ENCODE measurements around the gene NCOA7. TPM values are rescaled to one million over a fixed set of nuclear protein-coding genes. Genes with fewer than 3 reads are reported as not detected.
A peak's percentile ranks its signal among the peaks of the same experiment; 100 is the strongest.

NCOA7 gene
- total RNA-seq, 4 donors from 2014 or later = 18.1 to 31.4 (median 26.7) TPM

GRCh38 chr6:125753937-125754259 lies 36.9 kb upstream of the NCOA7 start:
- Histone ChIP-seq H3K36me3 (peaks cover 0 to under 1% of the 10 kb centered on the region in 2 donors), H3K27ac (no peak overlapping the region), H3K4me1 (peaks cover 0 to 17% (median 3%) of the 10 kb centered on the region in 3 donors), H3K27me3 (peaks cover 73% of the 10 kb centered on the region), H3K4me3 (no peak overlapping the region), H3K9me3 (no peaks in the 10 kb centered on the region)
- TF ChIP-seq EP300 (IDR thresholded peaks at IDR 0.05) (no peak), POLR2A (IDR thresholded peaks at IDR 0.05) (no peak), POLR2AphosphoS5 (IDR thresholded peaks at IDR 0.05) (no peak), CTCF (IDR thresholded peaks at IDR 0.05) (no peak)
- ATAC-seq = no peak

- no peak overlapping the region for H3K4me3 ChIP-seq
- ATAC-seq = no peak
- WGBS, 2 donors (ENCODE audit: low coverage in 1 of 2) = 25 to 52% methylated on average over 2 of the region's 2 CpGs
- H3K27me3 ChIP-seq = peaks cover 75% of the 10 kb centered on the region
- H3K36me3 ChIP-seq = peaks cover 0 to 7% of the 10 kb centered on the region in 2 donors
- TF ChIP-seq EP300 (IDR thresholded peaks at IDR 0.05) (no peak), POLR2A (IDR thresholded peaks at IDR 0.05) (no peak), POLR2AphosphoS5 (IDR thresholded peaks at IDR 0.05) (no peak)
- H3K27ac ChIP-seq = no peak overlapping the region
- H3K4me1 ChIP-seq = peaks cover 0 to 14% (median 3%) of the 10 kb centered on the region in 3 donors
- no peaks in the 10 kb centered on the region for H3K9me3 ChIP-seq
Measured at GRCh38 chr6:125754566-125754965, 36.2 kb upstream of the NCOA7 start.

- Histone ChIP-seq H3K4me1 (no peaks in the 10 kb centered on the region), H3K36me3 (peaks cover 0 to 9% of the 10 kb centered on the region in 2 donors), H3K9me3 (no peaks in the 10 kb centered on the region), H3K27ac (no peak overlapping the region), H3K27me3 (peaks cover 35% of the 10 kb centered on the region), H3K4me3 (no peak overlapping the region)
- ATAC-seq = no peak
- peak in 1 of 4 experiments; percentile 34 for TF ChIP-seq CTCF (IDR thresholded peaks at IDR 0.05)
- TF ChIP-seq POLR2AphosphoS5 (IDR thresholded peaks at IDR 0.05) = no peak
- 73 to 85% methylated on average over 2 to 32 of the region's 42 CpGs for WGBS, 2 donors (ENCODE audit: low coverage in 1 of 2)
Measured at GRCh38 chr6:125759184-125759902, 31.4 kb upstream of the NCOA7 start.

GRCh38 chr6:125759959-125760457 lies 30.8 kb upstream of the NCOA7 start:
- no peak for ATAC-seq
- H3K27ac ChIP-seq = no peak overlapping the region
- H3K9me3 ChIP-seq = no peaks in the 10 kb centered on the region
- H3K36me3 ChIP-seq = peaks cover 0 to 9% of the 10 kb centered on the region in 2 donors
- H3K27me3 ChIP-seq = peaks cover 33% of the 10 kb centered on the region
- WGBS, 2 donors (ENCODE audit: low coverage in 1 of 2) = 66 to 74% methylated on average over 5 of the region's 5 CpGs
- no peak overlapping the region for H3K4me3 ChIP-seq
- H3K4me1 ChIP-seq = no peaks in the 10 kb centered on the region
- TF ChIP-seq POLR2A (IDR thresholded peaks at IDR 0.05) (no peak), CTCF (IDR thresholded peaks at IDR 0.05) (no peak), POLR2AphosphoS5 (IDR thresholded peaks at IDR 0.05) (no peak), EP300 (IDR thresholded peaks at IDR 0.05) (no peak)

GRCh38 chr6:125764121-125764671 lies 26.6 kb upstream of the NCOA7 start:
- Histone ChIP-seq H3K27ac (no peak overlapping the region), H3K9me3 (no peaks in the 10 kb centered on the region), H3K27me3 (peaks cover 15% of the 10 kb centered on the region), H3K4me3 (no peak overlapping the region), H3K36me3 (peaks cover 0 to 5% of the 10 kb centered on the region in 2 donors), H3K4me1 (no peaks in the 10 kb centered on the region)
- WGBS, 2 donors (ENCODE audit: low coverage in 1 of 2) = 86 to 93% methylated on average over 2 of the region's 2 CpGs
- no peak for ATAC-seq
- TF ChIP-seq POLR2AphosphoS5 (IDR thresholded peaks at IDR 0.05) = no peak
- TF ChIP-seq EP300 (IDR thresholded peaks at IDR 0.05) = no peak
- TF ChIP-seq POLR2A (IDR thresholded peaks at IDR 0.05) = no peak
- TF ChIP-seq CTCF (IDR thresholded peaks at IDR 0.05) = no peak
